Common myeloid progenitor, CD34-positive (primary cell): Measurements from ENCODE around the gene BTRC.
A peak's percentile ranks its signal among the peaks of the same experiment; 100 is the strongest.

Experiments used
- CTCF ChIA-PET: fragments of 350-600 bp; sonication (Branson Sonifier 250); formaldehyde crosslinking; loops from one replicate; lab custom pipeline; 2021; ENCODE audit warnings: antibody characterized with exemption; lab: Charles Lee
- POLR2A ChIA-PET: fragments of 350-600 bp; sonication (Branson Sonifier 250); formaldehyde crosslinking; loops from one replicate; lab custom pipeline; 2021; ENCODE audit warnings: antibody characterized with exemption; lab: Charles Lee
- DNase-seq, 3 donors: peaks; one replicate each; pipeline versions ENCODE4 v3.0.0 to v3.0.0-alpha.2; 2013
- H3K27ac ChIP-seq, 2 experiments: 1 replicate in 1 of 2; 2 replicates in 1 of 2; pipeline ENCODE4 v1.7.0; 2013; ENCODE audit warnings: inconsistent platforms in 2 of 2, low read length in 2 of 2, mild to moderate bottlenecking in 2 of 2, low read depth in 1 of 2, moderate library complexity in 1 of 2; ENCODE audit not compliant: severe bottlenecking in 2 of 2, insufficient read depth in 1 of 2, poor library complexity in 1 of 2
- H3K27me3 ChIP-seq, 5 experiments: replicated peaks in 2 of 5; 1 replicate in 3 of 5; 2 replicates in 2 of 5; pipeline versions ENCODE4 v1.6.1 to v1.7.0; 2013; ENCODE audit warnings: low read length in 4 of 5, mild to moderate bottlenecking in 2 of 5, moderate library complexity in 2 of 5, inconsistent platforms in 1 of 5; ENCODE audit not compliant: insufficient read depth in 5 of 5, control insufficient read depth in 4 of 5
- H3K36me3 ChIP-seq, 4 experiments: 1 replicate in 2 of 4; 2 replicates in 2 of 4; pipeline versions ENCODE4 v1.6.1 to v1.7.0; 2013; ENCODE audit warnings: low read length in 3 of 4, control low read depth in 1 of 4, mild to moderate bottlenecking in 1 of 4; ENCODE audit not compliant: control insufficient read depth in 4 of 4, insufficient read depth in 4 of 4
- H3K4me1 ChIP-seq, 4 experiments: 1 replicate in 3 of 4; 2 replicates in 1 of 4; pipeline versions ENCODE4 v1.6.1 to v1.7.1; 2013; ENCODE audit warnings: low read length in 3 of 4, mild to moderate bottlenecking in 3 of 4, control low read depth in 1 of 4, inconsistent platforms in 1 of 4, moderate library complexity in 1 of 4; ENCODE audit not compliant: control insufficient read depth in 4 of 4, insufficient read depth in 4 of 4; ENCODE audit errors: control extremely low read depth in 1 of 4
- H3K4me3 ChIP-seq, 7 experiments: 1 replicate in 4 of 7; 2 replicates in 3 of 7; pipeline versions ENCODE4 v1.5.1 to v1.7.0; 2013; ENCODE audit warnings: mild to moderate bottlenecking in 7 of 7, low read length in 6 of 7, moderate library complexity in 6 of 7, inconsistent platforms in 2 of 7, low read depth in 2 of 7, control low read depth in 1 of 7; ENCODE audit not compliant: insufficient read depth in 4 of 7, control insufficient read depth in 1 of 7; ENCODE audit errors: extremely low read depth in 1 of 7
- H3K9me3 ChIP-seq, 5 experiments: 1 replicate in 4 of 5; 2 replicates in 1 of 5; pipeline versions ENCODE4 v1.6.1 to v1.7.1; 2013; ENCODE audit warnings: low read length in 4 of 5, mild to moderate bottlenecking in 2 of 5, inconsistent platforms in 1 of 5, low read depth in 1 of 5, moderate library complexity in 1 of 5; ENCODE audit not compliant: control insufficient read depth in 4 of 5, insufficient read depth in 2 of 5; ENCODE audit errors: control extremely low read depth in 1 of 5
- WGBS: methylation state at CpG from one replicate; pipeline ENCODE4 v1.1.5; 2013; ENCODE audit not compliant: insufficient coverage; 5-methylcytosine and 5-hydroxymethylcytosine counted together

The BTRC gene

DNA sequence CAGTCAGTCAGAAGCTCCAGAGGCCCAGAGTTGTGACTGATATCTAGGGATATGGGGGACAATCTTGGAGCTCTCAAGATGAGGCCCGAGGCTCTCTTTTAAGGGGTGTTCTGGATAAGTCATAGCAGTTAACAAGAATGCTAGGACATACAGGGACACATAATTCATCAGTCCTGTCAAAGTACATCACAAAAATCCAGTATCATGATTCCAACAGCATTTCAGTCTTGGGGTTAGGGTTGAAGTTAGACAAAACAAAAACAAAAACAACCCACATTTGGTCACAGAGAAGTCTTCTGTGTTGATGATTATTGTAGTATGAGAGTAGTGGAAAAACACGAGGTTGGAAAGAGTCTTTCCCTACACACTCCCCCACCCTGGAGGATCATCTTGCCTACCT, 39.4 kb downstream of the BTRC start:
- peaks cover 0 to 14% (median 2%) of the 10 kb centered on the region in 4 experiments for H3K4me1 ChIP-seq
- no peak overlapping the region for H3K27ac ChIP-seq
- ChIA-PET CTCF (no interaction called here), POLR2A (no interaction called here)
- no CpG with 5 or more reads among the region's 2 CpGs for WGBS
- no peaks in the 10 kb centered on the region for H3K9me3 ChIP-seq
- H3K4me3 ChIP-seq = no peak overlapping the region
- no peaks in the 10 kb centered on the region for H3K36me3 ChIP-seq
- H3K27me3 ChIP-seq = no peaks in the 10 kb centered on the region
- DNase-seq = no peak

DNA sequence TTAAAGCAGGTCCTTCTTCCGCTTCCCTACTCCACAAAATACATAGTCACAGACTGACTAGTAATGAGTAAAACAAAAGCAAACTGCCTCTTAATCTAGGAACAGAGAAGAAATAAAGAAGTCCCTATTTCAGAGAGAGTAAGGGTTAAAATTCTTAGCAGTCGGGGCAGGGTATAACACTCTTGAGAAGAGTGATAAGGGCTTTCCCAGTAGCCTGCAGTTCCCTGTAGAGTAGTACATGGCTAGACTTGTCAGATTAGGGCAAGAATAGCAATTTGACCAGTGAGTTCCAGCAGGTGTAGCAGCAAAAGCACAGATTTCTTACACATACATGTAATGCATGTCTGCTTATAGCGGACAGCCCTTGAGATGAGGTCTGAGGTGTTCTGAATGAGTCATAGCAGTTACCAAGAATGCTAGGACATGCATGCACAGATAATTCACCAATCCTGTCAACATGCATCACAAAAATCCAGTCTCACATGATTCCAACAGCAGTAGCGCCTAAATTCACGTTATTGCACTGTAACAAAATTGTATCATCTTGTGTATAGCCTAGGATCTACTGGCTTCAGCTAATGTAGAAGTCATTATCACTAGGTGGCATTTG, 40.7 kb downstream of the BTRC start:
- DNase-seq = peak in 2 of 3 donors; percentile 19 to 44
- ChIA-PET POLR2A (no interaction called here), CTCF (no interaction called here)
- Histone ChIP-seq H3K4me1 (peaks cover 0 to 14% (median 2%) of the 10 kb centered on the region in 4 experiments), H3K9me3 (no peaks in the 10 kb centered on the region), H3K27ac (no peak overlapping the region), H3K36me3 (no peaks in the 10 kb centered on the region), H3K4me3 (no peak overlapping the region), H3K27me3 (no peaks in the 10 kb centered on the region)
- 71% methylated on average over 2 of the region's 5 CpGs for WGBS

DNA sequence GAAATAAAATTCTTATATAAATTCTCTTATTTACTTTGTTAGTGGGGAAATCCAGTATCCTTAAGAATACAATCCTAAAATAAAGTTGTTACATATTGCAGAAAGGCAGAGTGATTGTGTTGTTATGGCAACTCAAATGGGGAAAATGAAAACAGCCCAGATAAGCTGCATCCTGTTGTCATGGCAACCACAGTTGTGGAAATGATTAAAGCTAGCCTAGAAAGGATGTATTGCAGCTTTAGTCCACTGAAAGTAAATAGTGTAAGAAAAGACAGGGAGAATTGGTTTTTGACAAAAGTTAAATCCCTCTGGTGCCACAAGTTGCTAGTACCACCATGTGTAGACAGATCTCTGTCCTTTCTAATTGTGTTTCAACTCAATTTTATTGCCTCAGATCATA, 43.2 kb downstream of the BTRC start:
- H3K4me3 ChIP-seq = no peak overlapping the region
- POLR2A ChIA-PET = no interaction called here
- no peaks in the 10 kb centered on the region for H3K9me3 ChIP-seq
- H3K27me3 ChIP-seq = no peaks in the 10 kb centered on the region
- H3K27ac ChIP-seq = peak overlapping the region; percentile 19 to 69
- CTCF ChIA-PET = interaction anchor here (0.8 to 1.5 kb wide), 6 partner anchors 8 to 96 kb away, joined by 3 to 5 read pairs (median 3); no protein-coding TSS in a partner anchor
- no peaks in the 10 kb centered on the region for H3K36me3 ChIP-seq
- H3K4me1 ChIP-seq = peaks cover 0 to 14% (median 2%) of the 10 kb centered on the region in 4 experiments
- peak; percentile 84 to 95 (median 94) for DNase-seq

DNA sequence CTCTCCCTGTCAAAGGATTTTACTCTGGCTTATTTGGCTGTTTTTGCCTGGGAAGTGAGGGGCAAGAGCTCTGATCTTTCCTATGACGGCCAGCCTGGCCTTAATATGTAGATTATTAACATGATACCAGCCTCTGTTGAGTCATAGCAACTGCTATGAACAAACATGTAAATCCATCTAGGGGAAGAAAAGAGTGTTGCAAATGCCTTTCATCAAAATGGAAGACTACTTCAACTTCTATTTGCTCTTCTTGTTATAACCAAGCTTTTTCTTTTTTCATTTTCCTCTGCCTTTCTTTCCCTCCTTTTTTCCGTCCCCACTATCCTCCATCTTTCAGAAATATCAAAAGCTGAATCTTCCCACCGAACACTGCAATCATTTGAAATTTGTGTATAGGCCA, 46.6 kb downstream of the BTRC start:
- CTCF ChIA-PET = no interaction called here

DNA sequence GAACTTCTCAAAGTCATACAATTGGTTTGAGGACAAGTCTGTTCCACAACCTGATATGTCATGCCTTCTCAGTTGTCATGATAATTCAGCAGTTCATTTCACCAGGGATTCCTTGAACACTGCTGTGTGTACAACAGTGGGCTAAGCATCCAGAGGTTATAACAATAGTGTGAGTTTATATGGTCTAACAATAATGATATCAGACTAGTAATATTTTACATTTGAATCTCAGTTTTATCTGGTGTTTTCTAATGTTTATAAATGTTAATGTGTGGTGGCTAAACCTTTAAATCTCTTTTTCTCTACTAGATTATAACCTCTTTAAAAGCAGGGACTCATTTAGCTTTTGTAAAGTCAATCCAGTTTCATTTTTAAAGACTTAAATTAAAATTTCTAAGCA, 48.7 kb downstream of the BTRC start:
- no peak for DNase-seq
- peaks cover 0 to 2% (median 0%) of the 10 kb centered on the region in 4 experiments for H3K4me1 ChIP-seq
- H3K9me3 ChIP-seq = no peaks in the 10 kb centered on the region
- H3K36me3 ChIP-seq = no peaks in the 10 kb centered on the region
- no peak overlapping the region for H3K27ac ChIP-seq
- H3K27me3 ChIP-seq = no peaks in the 10 kb centered on the region
- H3K4me3 ChIP-seq = no peak overlapping the region
- ChIA-PET POLR2A (no interaction called here), CTCF (interaction anchor here (0.8 kb wide), 1 partner anchor 34 kb away, joined by 3 read pairs; no protein-coding TSS in a partner anchor)

More for the DNA sequence above, 46.6 kb downstream of the BTRC start:
- H3K27ac ChIP-seq = no peak overlapping the region
- POLR2A ChIA-PET = no interaction called here
- H3K36me3 ChIP-seq = no peaks in the 10 kb centered on the region
- H3K9me3 ChIP-seq = no peaks in the 10 kb centered on the region
- peaks cover 0 to 10% (median 0%) of the 10 kb centered on the region in 4 experiments for H3K4me1 ChIP-seq
- no peak overlapping the region for H3K4me3 ChIP-seq
- no peaks in the 10 kb centered on the region for H3K27me3 ChIP-seq
- WGBS = 100% methylated on average over 1 of the region's 3 CpGs
- DNase-seq = no peak

DNA sequence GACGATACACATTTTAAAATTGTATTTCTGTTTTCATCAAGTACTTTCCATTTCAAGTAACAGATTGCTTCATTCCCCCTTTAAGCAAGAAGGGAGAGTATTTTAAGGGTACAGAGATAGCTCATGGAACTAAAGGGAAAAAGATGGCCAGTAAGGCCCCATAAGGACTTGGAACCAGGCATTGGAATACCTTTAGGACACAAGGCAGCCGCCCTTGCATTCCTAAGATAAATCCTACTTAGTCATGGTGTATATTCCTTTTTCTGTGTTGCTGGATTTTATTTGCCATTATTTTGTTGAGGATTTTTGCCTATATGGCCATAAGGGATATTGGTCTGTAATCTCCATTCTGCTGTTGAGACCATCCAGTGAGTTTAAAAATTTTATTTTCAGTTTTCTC, 49.2 kb downstream of the BTRC start:
- no peaks in the 10 kb centered on the region for H3K9me3 ChIP-seq
- H3K27me3 ChIP-seq = no peaks in the 10 kb centered on the region
- H3K4me1 ChIP-seq = no peaks in the 10 kb centered on the region
- DNase-seq = no peak
- POLR2A ChIA-PET = no interaction called here
- no CpG with 5 or more reads among the region's 2 CpGs for WGBS
- no peaks in the 10 kb centered on the region for H3K36me3 ChIP-seq
- H3K27ac ChIP-seq = no peak overlapping the region
- CTCF ChIA-PET = interaction anchor here (0.8 kb wide), 1 partner anchor 33 kb away, joined by 3 read pairs; no protein-coding TSS in a partner anchor
- H3K4me3 ChIP-seq = no peak overlapping the region

DNA sequence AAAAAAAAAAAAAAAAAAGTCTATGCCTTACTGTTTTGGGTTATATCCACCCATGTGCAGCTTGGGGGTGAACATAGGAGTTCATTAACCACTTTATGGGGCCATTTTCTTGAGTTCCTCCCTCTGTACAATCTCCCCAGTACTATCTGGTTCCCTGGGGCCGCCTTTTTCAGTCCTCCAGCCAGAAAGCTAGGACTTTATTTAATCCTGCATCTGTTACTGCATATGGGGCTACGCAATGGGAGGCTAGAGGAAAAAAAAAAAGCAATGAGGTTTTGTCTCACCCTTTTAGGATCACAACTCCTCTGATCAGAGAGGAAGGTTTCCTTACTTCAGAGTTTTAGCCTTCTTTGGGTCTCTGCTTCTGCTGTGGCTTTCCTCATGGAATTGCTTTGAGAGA, 51.0 kb downstream of the BTRC start:
- ChIA-PET CTCF (no interaction called here), POLR2A (no interaction called here)
- Histone ChIP-seq H3K4me3 (no peak overlapping the region), H3K36me3 (peaks cover 0 to 4% (median under 1%) of the 10 kb centered on the region in 4 experiments), H3K4me1 (no peaks in the 10 kb centered on the region), H3K9me3 (no peaks in the 10 kb centered on the region), H3K27me3 (no peaks in the 10 kb centered on the region), H3K27ac (no peak overlapping the region)
- WGBS = 100% methylated on average over 2 of the region's 2 CpGs
- DNase-seq = no peak
